AG04449 (cell line): ENCODE data around the gene METTL13.

ENCODE experiments used
- CTCF ChIA-PET: fragments of 350-600 bp; formaldehyde crosslinking; extraction: SDS; loops from one replicate; lab custom pipeline; 2021; ENCODE audit warnings: antibody characterized with exemption; lab: Yijun Ruan, JAX
- POLR2A ChIA-PET: fragments of 400-600, 350-600 bp; formaldehyde crosslinking; extraction: SDS; loops from one replicate; lab custom pipeline; 2020; ENCODE audit warnings: antibody characterized with exemption, inconsistent platforms; lab: Yijun Ruan, JAX
- DNase-seq: peaks from one replicate; pipeline ENCODE4 v3.0.0-alpha.2; 2010; ENCODE audit warnings: low read depth, low spot score
- H3K4me3 ChIP-seq: 2 replicates; pipeline ENCODE4 v1.5.1; 2011; ENCODE audit warnings: low read depth, mild to moderate bottlenecking, control low read depth, low read length
- CTCF ChIP-seq: IDR thresholded peaks from one replicate; pipeline ENCODE4 v1.5.1; 2011; ENCODE audit warnings: mild to moderate bottlenecking, moderate library complexity, low read length, control low read depth, inconsistent platforms; ENCODE audit not compliant: insufficient read depth; ENCODE audit errors: missing control alignments

The METTL13 gene

DNA sequence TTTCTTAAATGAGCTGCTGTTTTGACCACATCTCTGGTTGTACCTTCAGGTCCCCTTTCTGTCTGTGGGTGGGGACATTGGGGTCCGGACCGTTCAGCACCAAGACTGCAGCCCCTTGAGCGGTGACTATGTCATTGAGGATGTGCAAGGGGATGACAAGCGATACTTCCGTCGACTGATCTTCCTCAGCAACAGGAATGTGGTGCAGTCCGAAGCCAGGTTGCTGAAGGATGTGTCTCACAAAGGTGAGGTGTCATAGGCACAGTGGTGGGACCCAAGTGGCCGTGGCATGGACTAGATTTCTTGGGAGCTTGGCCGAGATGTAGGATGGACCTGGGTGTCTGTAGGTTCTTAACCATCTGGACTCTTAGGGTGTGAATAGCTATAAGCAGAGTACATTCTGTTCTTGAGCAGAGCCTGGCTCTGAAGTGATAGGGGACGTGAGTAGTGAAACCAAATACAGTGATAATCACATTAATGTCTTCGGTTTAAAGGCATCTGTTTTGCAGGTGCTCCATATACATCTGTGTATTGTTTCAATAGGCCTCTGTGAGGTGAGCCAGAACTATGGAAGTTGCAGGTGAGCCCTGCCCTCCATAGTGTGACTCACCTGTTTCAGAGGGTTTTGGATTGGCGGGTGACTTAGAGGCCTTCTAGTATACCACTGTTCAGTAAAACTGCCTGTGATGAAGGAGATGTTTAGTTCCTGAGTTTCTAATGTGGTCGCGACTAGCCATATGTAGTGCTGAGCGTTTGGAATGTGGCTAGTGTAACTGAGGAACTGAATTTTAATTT, 6.4 kb downstream of the METTL13 start:
- TF ChIP-seq CTCF, result no peak
- CTCF ChIA-PET, result interaction anchor here (3.5 to 11.2 kb wide), 2 partner anchors 14 to 197 kb away, joined by 14 to 95 read pairs; no protein-coding TSS in a partner anchor
- POLR2A ChIA-PET, result interaction anchor here (0.6 kb wide), 1 partner anchor 360 kb away, joined by 3 read pairs; no protein-coding TSS in a partner anchor
- DNase-seq, result no peak
- no peak overlapping the region for H3K4me3 ChIP-seq

- TF ChIP-seq CTCF, result no peak
- H3K4me3 ChIP-seq, result no peak overlapping the region
- ChIA-PET POLR2A (interaction anchor here (0.6 kb wide), 1 partner anchor 360 kb away, joined by 3 read pairs; no protein-coding TSS in a partner anchor), CTCF (interaction anchor here (3.5 to 11.2 kb wide), 2 partner anchors 13 to 196 kb away, joined by 14 to 95 read pairs; no protein-coding TSS in a partner anchor)
- peak; percentile 59 for DNase-seq
Measured at GRCh38 chr1:171788696-171789095, 7.2 kb downstream of the METTL13 start.

- TF ChIP-seq CTCF, result no peak
- CTCF ChIA-PET, result interaction anchor here (1.7 to 11.2 kb wide), 3 partner anchors 11 to 194 kb away, joined by 3 to 95 read pairs (median 14); no protein-coding TSS in a partner anchor
Measured at GRCh38 chr1:171790318-171790717, 8.9 kb downstream of the METTL13 start.

GRCh38 chr1:171792656-171793369, 11.4 kb downstream of the METTL13 start:
- CTCF ChIA-PET, result interaction anchor here (5.4 to 11.2 kb wide), 2 partner anchors 9 to 191 kb away, joined by 44 to 95 read pairs; no protein-coding TSS in a partner anchor
- POLR2A ChIA-PET, result no interaction called here
- no peak for TF ChIP-seq CTCF
- DNase-seq, result no peak
- no peak overlapping the region for H3K4me3 ChIP-seq

More at GRCh38 chr1:171790318-171790717, 8.9 kb downstream of the METTL13 start:
- DNase-seq, result no peak
- POLR2A ChIA-PET, result no interaction called here
- H3K4me3 ChIP-seq, result no peak overlapping the region

GRCh38 chr1:171793636-171794035, 12.2 kb downstream of the METTL13 start:
- CTCF ChIA-PET, result interaction anchor here (0.9 to 11.2 kb wide), 3 partner anchors 8 to 190 kb away, joined by 3 to 95 read pairs (median 44); no protein-coding TSS in a partner anchor
- H3K4me3 ChIP-seq, result no peak overlapping the region

More at GRCh38 chr1:171793636-171794035, 12.2 kb downstream of the METTL13 start:
- POLR2A ChIA-PET, result interaction anchor here (1.1 kb wide), 1 partner anchor 12 kb away, joined by 3 read pairs; the partner anchor contains the start of gene METTL13
- no peak for DNase-seq
- TF ChIP-seq CTCF, result no peak
